Chondrocyte (in vitro differentiated cells): ENCODE results near the gene BNC2. TPM values are rescaled to one million over a fixed set of nuclear protein-coding genes. Genes with fewer than 3 reads are reported as not detected.
A peak's percentile ranks its signal among the peaks of the same experiment; 100 is the strongest.

Experiments
- DNase-seq: peaks from one replicate; pipeline ENCODE4 v3.0.0; 2021; ENCODE audit warnings: mixed read lengths, low spot score
- H3K27ac Mint-ChIP-seq: one replicate; pipeline ENCODE4 v1.8.0; 2021; ENCODE audit warnings: mild to moderate bottlenecking, moderate library complexity, mixed read lengths; ENCODE audit not compliant: unreplicated experiment
- H3K27me3 Mint-ChIP-seq: 2 replicates; pipeline ENCODE4 v1.8.0; 2021; ENCODE audit warnings: low read depth, mixed read lengths
- H3K36me3 Mint-ChIP-seq: 2 replicates; pipeline ENCODE4 v1.8.0; 2021; ENCODE audit warnings: low read depth, mixed read lengths
- H3K4me1 Mint-ChIP-seq: 2 replicates; pipeline ENCODE4 v1.8.0; 2021; ENCODE audit warnings: low read depth, mild to moderate bottlenecking, mixed read lengths
- H3K4me3 Mint-ChIP-seq: one replicate; pipeline ENCODE4 v1.8.0; 2021; ENCODE audit warnings: mild to moderate bottlenecking, moderate library complexity, mixed read lengths; ENCODE audit not compliant: unreplicated experiment
- H3K9me3 Mint-ChIP-seq: 2 replicates; pipeline ENCODE4 v1.8.0; 2021; ENCODE audit warnings: low read depth, mixed read lengths
- CTCF ChIP-seq: fragments of 200-600 bp; sonication (generic); IDR thresholded peaks from 2 replicates; pipeline ENCODE4 v1.5.0; 2021; ENCODE audit warnings: antibody characterized with exemption, mild to moderate bottlenecking, moderate library complexity
- total RNA-seq: library from RNA; stranded (reverse); gene quantifications from 3 replicates; pipeline ENCODE4 v1.2.1, GENCODE V29; 2021

The BNC2 gene
- total RNA-seq, 1 donor from 2014 or later: 17.8 TPM

DNA sequence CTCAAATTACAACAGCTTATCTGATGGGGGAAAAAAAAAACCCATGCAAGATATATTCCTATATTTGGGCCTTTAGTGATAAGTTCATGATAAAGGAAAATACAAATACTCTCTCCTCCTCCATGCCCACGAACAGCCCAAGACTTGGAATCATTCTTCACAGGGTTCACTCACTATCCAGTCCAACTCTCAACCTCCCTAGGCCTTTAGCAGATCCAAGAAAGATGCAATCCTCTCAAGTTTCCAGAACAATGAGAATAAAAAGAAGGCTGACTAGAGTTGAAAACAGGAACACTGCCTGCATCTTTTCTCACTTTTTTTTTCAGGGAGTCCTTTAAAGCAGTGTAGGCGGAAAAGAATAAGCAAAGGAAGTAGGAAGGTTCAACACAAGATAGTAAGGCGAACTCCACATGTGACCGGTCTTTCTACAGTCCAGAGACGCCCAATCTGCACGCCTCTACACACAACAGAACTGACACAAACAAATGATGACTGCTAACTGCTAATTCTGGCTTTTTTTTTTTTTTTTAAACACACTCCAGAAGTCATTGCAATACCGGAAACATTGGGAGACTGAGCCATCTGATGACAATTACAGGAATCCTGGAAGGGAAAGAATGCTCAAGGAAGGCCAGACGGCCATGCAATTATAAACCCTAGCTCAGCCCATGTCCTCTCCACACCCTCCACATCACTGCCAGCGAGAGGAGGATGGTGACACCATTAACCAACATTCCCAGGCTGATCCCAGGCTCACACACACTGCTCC, 75.4 kb downstream of the BNC2 start:
- no peak for DNase-seq
- Mint-ChIP-seq H3K4me1 (peaks cover 31% of the 10 kb centered on the region), H3K36me3 (no peaks in the 10 kb centered on the region), H3K27ac (peak overlapping the region; percentile 76), H3K9me3 (no peaks in the 10 kb centered on the region), H3K27me3 (no peaks in the 10 kb centered on the region), H3K4me3 (no peak overlapping the region)
- no peak for TF ChIP-seq CTCF

DNA sequence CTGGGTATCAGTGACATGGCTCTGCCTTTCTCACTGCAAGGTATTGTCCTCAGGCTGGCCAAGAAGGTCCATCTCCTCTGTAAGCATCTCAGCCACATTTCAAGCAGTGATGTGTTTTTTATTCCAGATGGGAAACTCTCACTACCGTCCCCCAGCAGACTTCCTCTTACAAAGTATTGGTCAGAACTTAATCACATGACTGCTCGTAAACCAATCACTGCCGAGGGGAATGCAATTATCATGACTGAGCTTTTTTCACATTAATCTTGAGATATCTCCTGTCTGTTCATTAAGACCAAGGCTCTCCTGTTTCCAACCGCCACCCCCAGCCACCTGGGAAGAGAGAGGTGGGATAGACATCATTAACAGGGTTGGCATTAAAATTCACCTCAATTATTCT, 76.4 kb downstream of the BNC2 start:
- H3K4me1 Mint-ChIP-seq: peaks cover 31% of the 10 kb centered on the region
- no peak for TF ChIP-seq CTCF
- no peaks in the 10 kb centered on the region for H3K27me3 Mint-ChIP-seq
- DNase-seq: no peak
- no peaks in the 10 kb centered on the region for H3K36me3 Mint-ChIP-seq
- H3K4me3 Mint-ChIP-seq: no peak overlapping the region
- H3K27ac Mint-ChIP-seq: no peak overlapping the region
- H3K9me3 Mint-ChIP-seq: no peaks in the 10 kb centered on the region

GRCh38 chr9:16787724-16788123, 82.7 kb downstream of the BNC2 start:
- no peak overlapping the region for H3K27ac Mint-ChIP-seq
- H3K27me3 Mint-ChIP-seq: no peaks in the 10 kb centered on the region
- H3K36me3 Mint-ChIP-seq: no peaks in the 10 kb centered on the region
- no peak for TF ChIP-seq CTCF
- DNase-seq: no peak
- no peak overlapping the region for H3K4me3 Mint-ChIP-seq
- H3K9me3 Mint-ChIP-seq: no peaks in the 10 kb centered on the region
- H3K4me1 Mint-ChIP-seq: peaks cover 19% of the 10 kb centered on the region

- Mint-ChIP-seq H3K9me3 (no peaks in the 10 kb centered on the region), H3K27ac (no peak overlapping the region), H3K36me3 (no peaks in the 10 kb centered on the region), H3K27me3 (no peaks in the 10 kb centered on the region), H3K4me1 (peaks cover 18% of the 10 kb centered on the region), H3K4me3 (no peak overlapping the region)
- DNase-seq: no peak
- TF ChIP-seq CTCF: no peak
These were observed 86.5 kb downstream of the BNC2 start for GRCh38 chr9:16784002-16784401.

GRCh38 chr9:16782490-16782889, 88.0 kb downstream of the BNC2 start:
- Mint-ChIP-seq H3K27ac (no peak overlapping the region), H3K4me3 (no peak overlapping the region), H3K36me3 (no peaks in the 10 kb centered on the region), H3K27me3 (no peaks in the 10 kb centered on the region), H3K4me1 (peaks cover 18% of the 10 kb centered on the region), H3K9me3 (no peaks in the 10 kb centered on the region)
- no peak for DNase-seq
- no peak for TF ChIP-seq CTCF
